Measurements from ENCODE around the gene ATP6V1B1. TPM values are rescaled to one million over a fixed set of nuclear protein-coding genes. Genes with fewer than 3 reads are reported as not detected.
A peak's percentile ranks its signal among the peaks of the same experiment; 100 is the strongest.

Gene ATP6V1B1
- total RNA-seq, 6 experiments from 2014 or later: 0.44 TPM; not detected in 5

- intact Hi-C loops (cut with DNase I): loop anchor here (10.0 kb wide), 1 partner anchor 52 kb away; no protein-coding TSS in a partner anchor
- no CpG with 5 or more reads among the region's 3 CpGs for WGBS (ENCODE audit: insufficient coverage, low coverage, low lambda C conversion rate, missing lambda C conversion rate)
- peak in 1 of 3 donors; percentile 24 for DNase-seq
- Histone ChIP-seq H3K4me1 (no peaks in the 10 kb centered on the region), H3K36me3 (no peaks in the 10 kb centered on the region), H3K27ac (no peak overlapping the region), H3K9me3 (no peaks in the 10 kb centered on the region), H3K4me3 (no peak overlapping the region), H3K27me3 (no peaks in the 10 kb centered on the region)
- no peak for ATAC-seq
- no peak for TF ChIP-seq POLR2A (IDR thresholded peaks at IDR 0.05)
- TF ChIP-seq, protein P1, sequence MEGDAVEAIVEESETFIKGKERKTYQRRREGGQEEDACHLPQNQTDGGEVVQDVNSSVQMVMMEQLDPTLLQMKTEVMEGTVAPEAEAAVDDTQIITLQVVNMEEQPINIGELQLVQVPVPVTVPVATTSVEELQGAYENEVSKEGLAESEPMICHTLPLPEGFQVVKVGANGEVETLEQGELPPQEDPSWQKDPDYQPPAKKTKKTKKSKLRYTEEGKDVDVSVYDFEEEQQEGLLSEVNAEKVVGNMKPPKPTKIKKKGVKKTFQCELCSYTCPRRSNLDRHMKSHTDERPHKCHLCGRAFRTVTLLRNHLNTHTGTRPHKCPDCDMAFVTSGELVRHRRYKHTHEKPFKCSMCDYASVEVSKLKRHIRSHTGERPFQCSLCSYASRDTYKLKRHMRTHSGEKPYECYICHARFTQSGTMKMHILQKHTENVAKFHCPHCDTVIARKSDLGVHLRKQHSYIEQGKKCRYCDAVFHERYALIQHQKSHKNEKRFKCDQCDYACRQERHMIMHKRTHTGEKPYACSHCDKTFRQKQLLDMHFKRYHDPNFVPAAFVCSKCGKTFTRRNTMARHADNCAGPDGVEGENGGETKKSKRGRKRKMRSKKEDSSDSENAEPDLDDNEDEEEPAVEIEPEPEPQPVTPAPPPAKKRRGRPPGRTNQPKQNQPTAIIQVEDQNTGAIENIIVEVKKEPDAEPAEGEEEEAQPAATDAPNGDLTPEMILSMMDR (IDR thresholded peaks at IDR 0.05): no peak
Observed at GRCh38 chr2:70927138-70927537, 8.6 kb upstream of the ATP6V1B1 start.

DNA sequence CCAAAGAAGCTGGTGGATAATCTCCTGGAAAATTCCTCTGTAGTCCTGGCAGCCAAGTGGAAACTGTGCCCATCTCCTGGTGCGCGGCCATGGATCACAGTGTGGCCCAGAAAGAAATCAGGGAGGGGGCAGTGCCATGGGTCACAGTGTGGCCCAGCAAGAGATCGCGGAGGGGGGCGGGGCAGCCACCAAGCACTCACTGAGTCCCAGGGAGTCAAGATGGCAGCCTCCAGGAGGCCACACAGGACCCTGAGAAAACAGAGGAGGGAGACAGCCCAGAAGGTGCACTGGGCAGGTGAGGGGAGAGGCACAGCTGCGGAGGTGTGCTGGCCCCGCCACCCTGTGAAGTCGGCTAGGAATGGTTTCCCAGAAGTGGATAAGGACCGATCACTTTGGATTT lies 8.1 kb upstream of the ATP6V1B1 start:
- no peak overlapping the region for H3K4me3 ChIP-seq
- WGBS (ENCODE audit: insufficient coverage, low coverage, low lambda C conversion rate, missing lambda C conversion rate): 70% methylated on average over 4 of the region's 9 CpGs
- TF ChIP-seq POLR2A (IDR thresholded peaks at IDR 0.05): no peak
- TF ChIP-seq, protein P1 (IDR thresholded peaks at IDR 0.05): no peak
- DNase-seq (peak in 1 of 3 donors; percentile 32), ATAC-seq (no peak)
- H3K9me3 ChIP-seq: no peaks in the 10 kb centered on the region
- H3K27me3 ChIP-seq: no peaks in the 10 kb centered on the region
- no peak overlapping the region for H3K27ac ChIP-seq
- intact Hi-C loops (cut with DNase I): loop anchor here (10.0 kb wide), 1 partner anchor 53 kb away; no protein-coding TSS in a partner anchor
- no peaks in the 10 kb centered on the region for H3K4me1 ChIP-seq
- H3K36me3 ChIP-seq: no peaks in the 10 kb centered on the region

- Histone ChIP-seq H3K36me3 (no peaks in the 10 kb centered on the region), H3K27ac (no peak overlapping the region), H3K9me3 (no peaks in the 10 kb centered on the region), H3K4me3 (no peak overlapping the region), H3K4me1 (no peaks in the 10 kb centered on the region), H3K27me3 (no peaks in the 10 kb centered on the region)
- TF ChIP-seq POLR2A (IDR thresholded peaks at IDR 0.05): no peak
- TF ChIP-seq, protein P1 (IDR thresholded peaks at IDR 0.05): no peak
- intact Hi-C loops (cut with DNase I): loop anchor here (10.0 kb wide), 1 partner anchor 54 kb away; no protein-coding TSS in a partner anchor
- no peak for ATAC-seq
- WGBS (ENCODE audit: insufficient coverage, low coverage, low lambda C conversion rate, missing lambda C conversion rate): 66% methylated on average over 2 of the region's 5 CpGs
- peak in 1 of 3 donors; percentile 35 for DNase-seq
Observed at GRCh38 chr2:70928366-70928765, 7.3 kb upstream of the ATP6V1B1 start.

DNA sequence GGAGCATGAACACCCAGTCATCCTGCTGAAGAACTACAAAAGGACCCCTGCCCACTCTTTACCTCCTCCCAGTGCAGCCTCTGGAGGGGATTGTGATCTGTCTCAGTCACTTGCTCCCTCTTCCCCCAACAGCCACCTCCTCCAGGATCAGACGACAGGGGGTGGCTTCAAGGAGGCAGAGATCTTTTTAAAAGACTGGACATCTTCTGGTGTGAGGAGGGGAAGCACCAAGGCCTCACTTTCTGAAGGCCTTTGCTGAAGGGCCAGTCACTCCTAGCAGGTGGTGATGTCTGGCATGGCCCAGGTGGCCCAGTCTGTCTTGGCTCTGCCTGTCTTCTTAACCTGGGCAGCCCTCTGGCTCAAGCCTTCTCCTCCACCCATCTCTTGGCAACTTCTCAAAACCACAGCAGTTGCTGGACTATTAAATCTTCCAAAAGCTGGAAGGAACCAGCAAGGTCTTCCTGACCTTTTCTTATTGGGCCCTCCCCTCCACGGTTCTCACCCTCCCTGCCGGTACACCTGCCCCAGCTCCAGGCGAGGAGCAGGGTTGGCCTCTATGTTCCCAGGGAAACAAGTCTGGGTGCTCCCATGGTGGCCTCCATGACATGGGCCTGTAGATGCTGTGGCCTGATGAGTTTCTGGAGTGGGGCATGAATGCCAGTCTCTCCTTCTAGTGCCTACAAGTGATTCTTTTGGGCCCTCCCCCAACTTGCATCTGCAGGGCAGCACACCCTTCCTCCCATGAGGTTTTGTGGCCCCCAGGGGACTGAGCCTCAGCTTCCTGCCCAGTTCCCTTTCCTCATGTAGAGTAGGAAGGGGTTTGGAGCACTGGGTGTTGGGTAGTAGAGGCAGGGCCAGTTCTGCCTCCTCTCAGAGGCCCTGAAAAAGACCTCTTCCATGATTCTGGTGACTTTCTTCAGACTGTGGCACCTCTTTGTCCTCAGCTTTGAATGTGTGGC lies 5.0 kb upstream of the ATP6V1B1 start:
- DNase-seq (no peak), ATAC-seq (no peak)
- Histone ChIP-seq H3K4me1 (no peaks in the 10 kb centered on the region), H3K36me3 (no peaks in the 10 kb centered on the region), H3K9me3 (no peaks in the 10 kb centered on the region), H3K4me3 (no peak overlapping the region), H3K27ac (no peak overlapping the region), H3K27me3 (no peaks in the 10 kb centered on the region)
- TF ChIP-seq POLR2A (IDR thresholded peaks at IDR 0.05): no peak
- TF ChIP-seq, protein P1 (IDR thresholded peaks at IDR 0.05): no peak
- 73% methylated on average over 4 of the region's 4 CpGs for WGBS (ENCODE audit: insufficient coverage, low coverage, low lambda C conversion rate, missing lambda C conversion rate)
- intact Hi-C loops (cut with DNase I): no loop called here
